ENCODE measurements around the gene CMA1.

DNA sequence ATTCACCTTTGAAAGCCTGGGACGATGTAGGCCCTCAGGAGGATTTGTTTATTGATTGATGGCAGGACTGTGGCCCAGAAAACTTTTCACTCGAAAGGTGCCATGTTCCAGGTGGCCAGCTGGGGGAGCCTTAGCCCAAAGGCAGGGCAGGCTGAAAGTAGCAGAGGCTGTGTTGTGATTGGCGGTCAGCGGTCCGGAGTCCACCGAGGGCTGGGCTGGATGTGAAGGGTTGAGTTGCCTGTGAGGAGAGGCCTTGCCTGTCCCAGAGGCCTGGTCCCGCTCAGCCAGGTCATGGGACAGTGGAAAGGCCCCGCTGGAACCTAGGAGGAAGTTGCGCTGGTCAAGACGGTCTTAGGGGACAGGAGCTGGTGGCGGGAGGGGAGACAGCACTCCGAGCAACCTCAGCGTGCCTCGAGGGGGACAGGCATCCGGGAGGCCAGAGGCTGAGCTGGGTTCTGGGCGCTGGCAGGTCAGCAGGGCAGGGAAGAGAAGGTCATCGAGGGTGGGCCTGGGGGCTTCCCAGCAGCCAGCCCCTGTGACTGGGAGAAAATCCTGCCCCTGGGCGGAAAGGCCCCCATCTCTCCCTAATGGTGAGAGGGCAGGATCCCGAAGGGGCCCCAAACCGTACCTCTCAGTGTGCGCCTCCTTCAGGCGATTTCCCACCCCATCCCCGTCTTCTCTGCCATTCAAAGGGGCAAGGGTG lies 26.3 kb downstream of the CMA1 start:
- TF ChIP-seq EZH2 (IDR thresholded peaks at IDR 0.05; ENCODE audit: insufficient read depth, poor library complexity, severe bottlenecking) (no peak), EZH2phosphoT487 (IDR thresholded peaks at IDR 0.05; ENCODE audit: insufficient read depth, low read depth) (no peak)

All from GM23248 (cell line).